K562 (cell line): Measurements from ENCODE around the gene PPOX. TPM values are rescaled to one million over a fixed set of nuclear protein-coding genes. Genes with fewer than 3 reads are reported as not detected.

ENCODE experiments used
- ATAC-seq: fragments of 200-7000 bp; cut with Tn5 transposase; 3 replicates; pipeline ENCODE4 v1.9.1; 2020; ENCODE audit warnings: moderate library complexity
- BruUV-seq: library from RNA; stranded (reverse); fragments of 400-500 nt; replicated peaks from 2 replicates; lab custom pipeline; 2021; lab: Mats Ljungman, UMichigan
- CTCF ChIA-PET: fragments of 300-600 bp; formaldehyde crosslinking; extraction: SDS; loops from one replicate; lab custom pipeline; 2021; ENCODE audit warnings: low intra/inter-chr PET ratio; lab: Yijun Ruan, JAX
- POLR2A ChIA-PET: fragments of 300-600, 350-650 bp; sonication (Branson Sonifier 250); formaldehyde crosslinking; extraction: SDS; loops from one replicate; lab custom pipeline; 2021; ENCODE audit warnings: antibody characterized with exemption, inconsistent platforms; lab: Yijun Ruan, JAX
- DNase-seq, 4 experiments: peaks; one replicate each; pipeline versions ENCODE4 v3.0.0 to v3.0.0-alpha.2; 2011 to 2018; ENCODE audit warnings: low spot score in 3 of 4, mixed read lengths in 3 of 4; ENCODE audit errors: extremely low read depth in 1 of 4
- FAIRE-seq: peaks from 2 replicates; lab custom pipeline; 2011; peaks lifted over from hg19 to GRCh38; lab: Jason Lieb, UNC
- H2AFZ ChIP-seq: 2 replicates; pipeline ENCODE4 v1.6.0; 2011; ENCODE audit warnings: low read depth, low read length, control low read depth, inconsistent platforms
- H3K27ac ChIP-seq: fragments of 200-600 bp; 3 replicates; pipeline ENCODE4 v1.8.0; 2011; ENCODE audit warnings: low read depth, mild to moderate bottlenecking, control low read depth, inconsistent platforms, low read length, moderate library complexity, mixed read lengths; ENCODE audit errors: extremely low read depth
- H3K27me3 ChIP-seq, 2 experiments: fragments of 300-600 bp in 1 of 2; 2 replicates in 1 of 2; 3 replicates in 1 of 2; pipeline versions ENCODE4 v1.6.0 to v1.8.0; 2011; ENCODE audit warnings: inconsistent platforms in 2 of 2, low read length in 2 of 2, mild to moderate bottlenecking in 1 of 2, mixed read lengths in 1 of 2, moderate library complexity in 1 of 2; ENCODE audit not compliant: control insufficient read depth in 2 of 2, insufficient read depth in 2 of 2
- H3K36me3 ChIP-seq: fragments of 300-600 bp; 3 replicates; pipeline ENCODE4 v1.8.0; 2011; ENCODE audit warnings: mild to moderate bottlenecking, low read length, inconsistent platforms; ENCODE audit not compliant: control insufficient read depth, insufficient read depth
- H3K4me1 ChIP-seq, 2 experiments: fragments of 200-600 bp in 1 of 2; replicated peaks in 1 of 2; 2 replicates in 1 of 2; 3 replicates in 1 of 2; pipeline versions ENCODE4 v1.5.1 to v1.8.0; 2011; ENCODE audit warnings: inconsistent platforms in 2 of 2, low read length in 2 of 2, mild to moderate bottlenecking in 1 of 2, mixed read lengths in 1 of 2, moderate library complexity in 1 of 2; ENCODE audit not compliant: control insufficient read depth in 2 of 2, insufficient read depth in 2 of 2
- H3K4me2 ChIP-seq: 2 replicates; pipeline ENCODE4 v1.6.1; 2011; ENCODE audit warnings: low read length, control low read depth, inconsistent platforms, mixed read lengths; ENCODE audit not compliant: insufficient read depth
- H3K4me3 ChIP-seq: fragments of 200-600 bp; sonication (generic), shearing (Covaris generic); 2 replicates; pipeline ENCODE4 v1.5.1; 2016; ENCODE audit warnings: control low read depth, inconsistent platforms
- H3K79me2 ChIP-seq: fragments of 200-600 bp; 3 replicates; pipeline ENCODE4 v1.8.0; 2011; ENCODE audit warnings: low read length, inconsistent platforms; ENCODE audit not compliant: control insufficient read depth, insufficient read depth
- H3K9ac ChIP-seq, 2 experiments: 2 replicates each; pipeline versions ENCODE4 v1.6.0 to v1.6.1; 2011; ENCODE audit warnings: low read depth in 2 of 2, low read length in 2 of 2, control low read depth in 1 of 2, inconsistent platforms in 1 of 2, mild to moderate bottlenecking in 1 of 2, mixed read lengths in 1 of 2; ENCODE audit not compliant: insufficient read depth in 1 of 2
- H3K9me1 ChIP-seq: one replicate; pipeline ENCODE4 v1.6.0; 2011; ENCODE audit warnings: inconsistent platforms, mild to moderate bottlenecking, low read length, moderate library complexity; ENCODE audit not compliant: control insufficient read depth, insufficient read depth
- H3K9me3 ChIP-seq: replicated peaks from 2 replicates; pipeline ENCODE4 v1.5.1; 2011; ENCODE audit warnings: low read depth, low read length, inconsistent platforms; ENCODE audit not compliant: control insufficient read depth, insufficient read depth
- H4K20me1 ChIP-seq: replicated peaks from 2 replicates; pipeline ENCODE4 v1.6.1; 2011; ENCODE audit warnings: low read length, inconsistent platforms, mixed read lengths; ENCODE audit not compliant: control insufficient read depth, insufficient read depth
- MCM7 ChIP-seq, 2 experiments: fragments of 450-650 bp; IDR thresholded peaks; 2 replicates each; pipeline ENCODE4 v1.6.1; 2016 to 2018
- NFIC ChIP-seq: fragments of 450-650 bp; IDR thresholded peaks from 2 replicates; pipeline ENCODE4 v1.6.1; 2017; ENCODE audit warnings: mild to moderate bottlenecking, inconsistent platforms
- OTX1 ChIP-seq: fragments of 450-650 bp; formaldehyde crosslinking; IDR thresholded peaks from 2 replicates; pipeline ENCODE4 v1.4.0; 2022; ENCODE audit warnings: mild to moderate bottlenecking
- PKNOX1 ChIP-seq: fragments of 450-650 bp; IDR thresholded peaks from 2 replicates; pipeline ENCODE4 v1.6.1; 2016
- SMARCA4 ChIP-seq: fragments of 450-650 bp; IDR thresholded peaks from 2 replicates; pipeline ENCODE4 v1.6.1; 2016
- YY1 ChIP-seq, 3 experiments: IDR thresholded peaks; 2 replicates each; pipeline ENCODE4 v1.6.1; 2011; ENCODE audit warnings: low read length in 2 of 3, mild to moderate bottlenecking in 2 of 3, moderate library complexity in 2 of 3, borderline replicate concordance in 1 of 3, control low read depth in 1 of 3, low read depth in 1 of 3; ENCODE audit not compliant: insufficient read depth in 3 of 3, insufficient replicate concordance in 2 of 3, control insufficient read depth in 1 of 3, insufficient read length in 1 of 3; ENCODE audit errors: extremely low read depth in 1 of 3
- ZKSCAN3 ChIP-seq: fragments of 250-450 bp; sonication (Bioruptor Pico); IDR thresholded peaks from 2 replicates; pipeline ENCODE4 v1.4.0; 2020
- ZMIZ1 ChIP-seq, 2 experiments: fragments of 150-350 bp in 1 of 2; IDR thresholded peaks; 2 replicates each; pipeline ENCODE4 v1.6.1; 2012 to 2016; ENCODE audit warnings: low read depth in 2 of 2, low read length in 2 of 2, mild to moderate bottlenecking in 1 of 2, moderate library complexity in 1 of 2
- ZNF121 ChIP-seq: sonication (generic); formaldehyde crosslinking; conservative IDR thresholded peaks from 2 replicates; pipeline ENCODE4 v1.8.0; 2022; ENCODE audit warnings: missing genetic modification reagents
- ZNF277 ChIP-seq: fragments of 250-450 bp; sonication (Bioruptor Pico); IDR thresholded peaks from 2 replicates; pipeline ENCODE4 v1.8.0; 2022; ENCODE audit warnings: inconsistent platforms, mild to moderate bottlenecking, moderate library complexity, borderline replicate concordance
- ZNF592 ChIP-seq: fragments of 450-650 bp; IDR thresholded peaks from 2 replicates; pipeline ENCODE4 v1.6.1; 2017; ENCODE audit warnings: antibody characterized with exemption, mild to moderate bottlenecking
- WGBS: fragments of 100-300 bp; shearing (Covaris generic); methylation state at CpG from one replicate; pipeline ENCODE4 v1.1.6; 2016; ENCODE audit warnings: low coverage, mixed read lengths; ENCODE audit not compliant: insufficient coverage; ENCODE audit errors: missing lambda C conversion rate; 5-methylcytosine and 5-hydroxymethylcytosine counted together
- in situ Hi-C: fragments of 300-500 bp; cut with MboI; formaldehyde crosslinking; loops from 4 replicates; pipeline ENCODE4 v1.15.0; 2018; ENCODE audit warnings: inconsistent platforms, mixed read lengths
- intact Hi-C: fragments of 100-400 bp; cut with micrococcal nuclease; formaldehyde crosslinking; loops from 2 replicates; pipeline ENCODE4 v1.14.2; 2022
- polyA plus RNA-seq, 8 experiments: library from polyadenylated mRNA; depleted of rRNA in 4 of 8; stranded (reverse) in 5 of 8; unstranded in 3 of 8; fragments of >200 nt; fragmentation: Nextera tagmentation in 2 of 8; fragmentation: Illumina TruSeq in 1 of 8; extraction: Ambion mirVana in 2 of 8; extraction: Trizol in 1 of 8; gene quantifications; 2 replicates each; pipeline versions ENCODE4 v1.2.1 to v1.2.3, GENCODE V29; 2011 to 2014; ENCODE audit warnings: inconsistent platforms in 1 of 8, missing spikeins in 1 of 8
- total RNA-seq, 7 experiments: library from RNA; depleted of rRNA in 6 of 7; stranded (reverse); fragments of >200 nt in 6 of 7; fragmentation: Illumina TruSeq in 2 of 7; extraction: Trizol in 2 of 7; gene quantifications; 2 replicates each; pipeline versions ENCODE4 v1.2.1 to v1.2.3, GENCODE V29; 2011 to 2021; ENCODE audit warnings: low replicate concordance in 1 of 7

Gene PPOX
- total and polyA plus RNA-seq, 9 of the 15 experiments (the other 6 are each of a cell fraction or from before 2014, with no cell fraction given) = 17.0 to 57.1 (median 38.9) TPM

GRCh38 chr1:161198897-161199431 is 32.7 kb downstream of the PPOX start, which contains the start of gene ADAMTS4:
ADAMTS4 (minus strand) TSS chr1:161199054; CDS start chr1:161198627, 427 bp downstream.
- no peaks in the 10 kb centered on the region for H4K20me1 ChIP-seq
- peak in 3 of 4 experiments; percentile 43 to 54 (median 45) for DNase-seq
- H3K4me2 ChIP-seq = peak within 1 kb of the TSS; percentile 97
- ChIA-PET CTCF (no interaction called here), POLR2A (interaction anchor here (0.8 to 1.2 kb wide), 4 partner anchors 13 to 190 kb away, joined by 3 to 5 read pairs (median 4); partner anchors contain the start of gene DEDD)
- intact Hi-C loops (no loop called here), in situ Hi-C loops (no loop called here)
- no peaks in the 10 kb centered on the region for H3K9me3 ChIP-seq
- H3K27me3 ChIP-seq = no peaks in the 10 kb centered on the region
- H3K9me1 ChIP-seq = no peaks in the 10 kb centered on the region
- H2AFZ ChIP-seq = peak within 1 kb of the TSS; percentile 97
- peaks cover 59 to 63% of the 10 kb centered on the region in 2 experiments for H3K4me1 ChIP-seq
- no peak within 1 kb of the TSS for H3K4me3 ChIP-seq
- H3K27ac ChIP-seq = peak within 1 kb of the TSS; percentile 99
- H3K9ac ChIP-seq = peak within 1 kb of the TSS; percentile 83 to 85
- ATAC-seq = no peak; the same call in 2 of the 3 replicates
- peaks cover 8% of the 10 kb centered on the region; the same call in 2 of the 3 replicates for H3K36me3 ChIP-seq
- WGBS = 43% methylated on average over 9 of the region's 11 CpGs
- peaks cover 20% of the 10 kb centered on the region for H3K79me2 ChIP-seq
- peak; percentile 40 for FAIRE-seq
- BruUV-seq = no TSS peak
- peak; percentile 15; the same call in 1 of the 2 replicates for TF ChIP-seq ZNF592
- peak; percentile 15; the same call in 1 of the 2 replicates for TF ChIP-seq SMARCA4
- 0 out of 2 replicates have a peak, but pooled peaks have one; percentile 31 for TF ChIP-seq OTX1 (CRISPR knock-in tag)
- TF ChIP-seq ZNF121 (CRISPR knock-in tag) = no peak
- TF ChIP-seq ZKSCAN3 (CRISPR knock-in tag) = no peak
- peak in 1 of 3 experiments; percentile 0 for TF ChIP-seq YY1 (IDR thresholded peaks at IDR 0.05; ENCODE audit: borderline replicate concordance in 1 of 3, control insufficient read depth in 1 of 3, extremely low read depth in 1 of 3, insufficient read depth in 3 of 3, insufficient read length in 1 of 3, insufficient replicate concordance in 2 of 3, low read depth in 1 of 3, low read length in 2 of 3)
- TF ChIP-seq NFIC = peak; percentile 55
- no peak for TF ChIP-seq ZMIZ1 (IDR thresholded peaks at IDR 0.05; ENCODE audit: low read depth in 2 of 2, low read length in 2 of 2)
- TF ChIP-seq PKNOX1 = peak; percentile 94
- no peak for TF ChIP-seq ZNF277 (CRISPR knock-in tag)
- no peak for TF ChIP-seq MCM7 (IDR thresholded peaks at IDR 0.05)
